ENCODE results near the gene SSX2IP. TPM values are rescaled to one million over a fixed set of nuclear protein-coding genes. Genes with fewer than 3 reads are reported as not detected.

SSX2IP gene
- total RNA-seq, 1 experiment from 2014 or later, result 42.4 TPM

- H3K36me3 ChIP-seq (ENCODE audit: insufficient read depth, low read length, poor library complexity, severe bottlenecking), result no peaks in the 10 kb centered on the region
- no peak overlapping the region for H3K27ac ChIP-seq (ENCODE audit: low read depth, low read length, poor library complexity, severe bottlenecking)
- H3K27me3 ChIP-seq (replicated peaks; ENCODE audit: insufficient read depth, low read depth, low read length, poor library complexity), result no peaks in the 10 kb centered on the region
- no TSS peak for BruUV-seq (replicated peaks)
- POLR2A ChIA-PET (ENCODE audit: low non-redundant PET), result no interaction called here
- TF ChIP-seq CTCF (conservative IDR thresholded peaks at IDR 0.05; ENCODE audit: low read depth, low read length) (no peak), EZH2 (IDR thresholded peaks at IDR 0.05; ENCODE audit: borderline replicate concordance, low read depth, low read length, poor library complexity, severe bottlenecking) (no peak)
- H3K4me3 ChIP-seq (ENCODE audit: low read depth, low read length, poor library complexity, severe bottlenecking), result no peak overlapping the region
- H3K4me1 ChIP-seq (ENCODE audit: insufficient read depth, low read length, poor library complexity, severe bottlenecking), result peaks cover 31% of the 10 kb centered on the region
- no peak for DNase-seq (ENCODE audit: low spot score)
- intact Hi-C loops (cut with micrococcal nuclease; ENCODE audit: unreplicated experiment), result no loop called here
- H3K9me3 ChIP-seq (ENCODE audit: low read depth, low read length, poor library complexity, severe bottlenecking), result no peaks in the 10 kb centered on the region
- CTCF ChIA-PET, result no interaction called here
These were observed 15.3 kb upstream of the SSX2IP start for GRCh38 chr1:84705513-84705912.

- intact Hi-C loops (cut with micrococcal nuclease; ENCODE audit: unreplicated experiment), result no loop called here
- no peak for TF ChIP-seq EZH2 (IDR thresholded peaks at IDR 0.05; ENCODE audit: borderline replicate concordance, low read depth, low read length, poor library complexity, severe bottlenecking)
- no peak for TF ChIP-seq CTCF (conservative IDR thresholded peaks at IDR 0.05; ENCODE audit: low read depth, low read length)
- H3K27ac ChIP-seq (ENCODE audit: low read depth, low read length, poor library complexity, severe bottlenecking), result no peak overlapping the region
- no peaks in the 10 kb centered on the region for H3K27me3 ChIP-seq (replicated peaks; ENCODE audit: insufficient read depth, low read depth, low read length, poor library complexity)
- DNase-seq (ENCODE audit: low spot score), result no peak
- H3K9me3 ChIP-seq (ENCODE audit: low read depth, low read length, poor library complexity, severe bottlenecking), result no peaks in the 10 kb centered on the region
- H3K36me3 ChIP-seq (ENCODE audit: insufficient read depth, low read length, poor library complexity, severe bottlenecking), result no peaks in the 10 kb centered on the region
- H3K4me3 ChIP-seq (ENCODE audit: low read depth, low read length, poor library complexity, severe bottlenecking), result no peak overlapping the region
- ChIA-PET CTCF (no interaction called here), POLR2A (ENCODE audit: low non-redundant PET) (no interaction called here)
- H3K4me1 ChIP-seq (ENCODE audit: insufficient read depth, low read length, poor library complexity, severe bottlenecking), result peaks cover 36% of the 10 kb centered on the region
- BruUV-seq (replicated peaks), result no TSS peak
These were observed 14.7 kb upstream of the SSX2IP start for GRCh38 chr1:84704872-84705417.

GRCh38 chr1:84703431-84703830 is 13.2 kb upstream of the SSX2IP start:
- ChIA-PET POLR2A (ENCODE audit: low non-redundant PET) (no interaction called here), CTCF (interaction anchor here (0.6 kb wide), 1 partner anchor 13 kb away, joined by 3 read pairs; no protein-coding TSS in a partner anchor)
- Histone ChIP-seq H3K4me1 (ENCODE audit: insufficient read depth, low read length, poor library complexity, severe bottlenecking) (peaks cover 52% of the 10 kb centered on the region), H3K27me3 (replicated peaks; ENCODE audit: insufficient read depth, low read depth, low read length, poor library complexity) (no peaks in the 10 kb centered on the region), H3K27ac (ENCODE audit: low read depth, low read length, poor library complexity, severe bottlenecking) (no peak overlapping the region), H3K4me3 (ENCODE audit: low read depth, low read length, poor library complexity, severe bottlenecking) (no peak overlapping the region), H3K36me3 (ENCODE audit: insufficient read depth, low read length, poor library complexity, severe bottlenecking) (no peaks in the 10 kb centered on the region), H3K9me3 (ENCODE audit: low read depth, low read length, poor library complexity, severe bottlenecking) (no peaks in the 10 kb centered on the region)
- no TSS peak for BruUV-seq (replicated peaks)
- intact Hi-C loops (cut with micrococcal nuclease; ENCODE audit: unreplicated experiment), result no loop called here
- no peak for TF ChIP-seq EZH2 (IDR thresholded peaks at IDR 0.05; ENCODE audit: borderline replicate concordance, low read depth, low read length, poor library complexity, severe bottlenecking)
- TF ChIP-seq CTCF (conservative IDR thresholded peaks at IDR 0.05; ENCODE audit: low read depth, low read length), result no peak
- no peak for DNase-seq (ENCODE audit: low spot score)
